Right ventricle myocardium inferior (tissue), 1 donor: Measurements from ENCODE around the gene SULT1A4. TPM values are rescaled to one million over a fixed set of nuclear protein-coding genes. Genes with fewer than 3 reads are reported as not detected.

Source experiments
- total RNA-seq: library from RNA; stranded (reverse); fragmentation: NEBNext Ultra II Directional; extraction: Animal tissue kit (Norgen Biotek cat#: 25700); gene quantifications from one replicate; pipeline ENCODE4 v1.2.1, GENCODE V29; 2021
- donor health status: DM: no; HTN: yes; CAD: no; lungs with severe emphysema.

SULT1A4 gene
- total RNA-seq, 1 donor from 2014 or later = 3.4 TPM

Other genes starting within 250 kb of the SULT1A4 start
- 0.38 TPM for gene NPIPB11, start 53.2 kb upstream of the SULT1A4 start, total RNA-seq
- gene BOLA2, start 5.6 kb upstream of the SULT1A4 start, total RNA-seq = 2.1 TPM
- 17.7 TPM for gene SLX1B, start 5.4 kb upstream of the SULT1A4 start, total RNA-seq
- 15.0 TPM for gene NPIPB12, start 46.5 kb downstream of the SULT1A4 start, total RNA-seq
- gene SPN, start 203.3 kb downstream of the SULT1A4 start, total RNA-seq = 1.3 TPM
- 29.2 TPM for gene QPRT, start 219.3 kb downstream of the SULT1A4 start, total RNA-seq